ENCODE results near the gene TRAIP.

Gene TRAIP

GRCh38 chr3:49791571-49791970, 64.8 kb downstream of the TRAIP start:
- no peak overlapping the region for H3K4me3 ChIP-seq
- no peak overlapping the region for H3K27ac ChIP-seq
- TF ChIP-seq CTCF (IDR thresholded peaks at IDR 0.05) = no peak
- DNase-seq (ENCODE audit: low spot score) = peak; percentile 53

GRCh38 chr3:49790626-49791411, 65.5 kb downstream of the TRAIP start:
- no peak overlapping the region for H3K27ac ChIP-seq
- DNase-seq (ENCODE audit: low spot score) = peak; percentile 45
- H3K4me3 ChIP-seq = no peak overlapping the region
- TF ChIP-seq CTCF (IDR thresholded peaks at IDR 0.05) = no peak

GRCh38 chr3:49788056-49788455, 68.3 kb downstream of the TRAIP start:
- no peak for TF ChIP-seq CTCF (IDR thresholded peaks at IDR 0.05)
- Histone ChIP-seq H3K4me3 (no peak overlapping the region), H3K27ac (no peak overlapping the region)
- DNase-seq (ENCODE audit: low spot score) = peak; percentile 54

- no peak overlapping the region for H3K4me3 ChIP-seq
- no peak for TF ChIP-seq CTCF (IDR thresholded peaks at IDR 0.05)
- DNase-seq (ENCODE audit: low spot score) = peak; percentile 53
- no peak overlapping the region for H3K27ac ChIP-seq
Measured at GRCh38 chr3:49787536-49787935, 68.8 kb downstream of the TRAIP start.

GRCh38 chr3:49787182-49787464, 69.2 kb downstream of the TRAIP start:
- no peak for DNase-seq (ENCODE audit: low spot score)
- H3K4me3 ChIP-seq = peak overlapping the region; percentile 91
- H3K27ac ChIP-seq = peak overlapping the region; percentile 91 to 94
- TF ChIP-seq CTCF (IDR thresholded peaks at IDR 0.05) = no peak

GRCh38 chr3:49786357-49787181, 69.8 kb downstream of the TRAIP start, which contains the start of gene IP6K1:
TSS of gene IP6K1 (minus strand) at chr3:49786542. CDS start at chr3:49748040, 38,502 bp downstream.
- DNase-seq (ENCODE audit: low spot score) = peak; percentile 100
- Histone ChIP-seq H3K27ac (peak within 1 kb of the TSS; percentile 91 to 94), H3K4me3 (peak within 1 kb of the TSS; percentile 91)
- TF ChIP-seq CTCF (IDR thresholded peaks at IDR 0.05) = no peak
